KMS-11 (cell line): Measurements from ENCODE around the gene PET100.

Experiments used
- H2AFZ ChIP-seq: fragments of 200-600 bp; sonication (generic); 2 replicates; pipeline ENCODE4 v1.6.1; 2016; ENCODE audit warnings: antibody characterized with exemption, mixed run types, low read depth
- H3K27ac ChIP-seq: fragments of 200-600 bp; sonication (generic); 2 replicates; pipeline ENCODE4 v1.6.1; 2016; ENCODE audit warnings: mild to moderate bottlenecking, mixed run types
- H3K27me3 ChIP-seq: fragments of 200-600 bp; sonication (generic); 2 replicates; pipeline ENCODE4 v1.6.1; 2017; ENCODE audit warnings: mild to moderate bottlenecking, low read depth, mixed run types, moderate library complexity; ENCODE audit not compliant: insufficient read depth
- H3K36me3 ChIP-seq: fragments of 200-600 bp; sonication (generic); 2 replicates; pipeline ENCODE4 v1.6.1; 2017; ENCODE audit warnings: mild to moderate bottlenecking, mixed run types; ENCODE audit not compliant: insufficient read depth
- H3K4me1 ChIP-seq: fragments of 200-600 bp; sonication (generic); 2 replicates; pipeline ENCODE4 v1.6.1; 2016; ENCODE audit warnings: mild to moderate bottlenecking, low read depth, mixed run types; ENCODE audit not compliant: poor library complexity, severe bottlenecking
- H3K4me2 ChIP-seq: fragments of 200-600 bp; sonication (generic); 2 replicates; pipeline ENCODE4 v1.7.0; 2016; ENCODE audit warnings: mild to moderate bottlenecking, mixed run types
- H3K4me3 ChIP-seq: fragments of 200-600 bp; sonication (generic); IDR thresholded peaks from 2 replicates; pipeline ENCODE4 v1.6.1; 2017; ENCODE audit warnings: low read depth, low read length, mixed read lengths; ENCODE audit not compliant: insufficient read depth
- H3K79me2 ChIP-seq: fragments of 200-600 bp; sonication (generic); 2 replicates; pipeline ENCODE4 v1.6.1; 2016; ENCODE audit warnings: low read depth, mixed run types; ENCODE audit not compliant: insufficient read depth
- H3K9ac ChIP-seq: fragments of 200-600 bp; sonication (generic); 2 replicates; pipeline ENCODE4 v1.6.1; 2016; ENCODE audit warnings: mild to moderate bottlenecking, mixed run types
- H4K20me1 ChIP-seq: fragments of 200-600 bp; sonication (generic); 2 replicates; pipeline ENCODE4 v1.6.1; 2016; ENCODE audit warnings: mild to moderate bottlenecking, mixed run types; ENCODE audit not compliant: insufficient read depth
- TF ChIP-seq, protein P1 (sequence below): fragments of 200-600 bp; sonication (generic); conservative IDR thresholded peaks from 2 replicates; pipeline ENCODE4 v1.6.1; 2017; ENCODE audit warnings: low read depth, mild to moderate bottlenecking, antibody characterized with exemption, low read length, moderate library complexity, mixed read lengths

PET100 gene

DNA sequence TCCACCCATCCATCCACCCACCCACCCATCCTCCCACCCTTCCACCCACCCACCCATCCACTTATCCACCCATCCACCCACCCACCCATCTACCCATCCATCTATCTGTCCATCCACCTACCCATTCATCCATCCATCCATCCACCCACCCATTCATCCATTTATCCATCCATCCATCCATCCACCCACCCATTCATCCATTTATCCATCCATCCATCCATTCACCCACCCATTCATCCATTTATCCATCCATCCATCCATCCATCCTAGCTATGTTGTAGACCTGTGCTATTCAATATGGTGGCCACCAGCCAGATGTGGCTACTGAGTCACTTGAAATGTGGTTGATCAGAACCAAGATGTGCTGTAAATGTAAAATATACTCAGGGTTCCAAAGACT, 28.9 kb upstream of the PET100 start:
- H3K4me3 ChIP-seq, result no peak overlapping the region
- H3K36me3 ChIP-seq, result no peaks in the 10 kb centered on the region
- no peaks in the 10 kb centered on the region for H4K20me1 ChIP-seq
- H3K4me2 ChIP-seq, result no peak overlapping the region
- H3K79me2 ChIP-seq, result no peaks in the 10 kb centered on the region
- H3K27me3 ChIP-seq, result peaks cover 11% of the 10 kb centered on the region; the same call in 1 of the 2 replicates
- H3K4me1 ChIP-seq, result no peaks in the 10 kb centered on the region
- TF ChIP-seq, protein P1, sequence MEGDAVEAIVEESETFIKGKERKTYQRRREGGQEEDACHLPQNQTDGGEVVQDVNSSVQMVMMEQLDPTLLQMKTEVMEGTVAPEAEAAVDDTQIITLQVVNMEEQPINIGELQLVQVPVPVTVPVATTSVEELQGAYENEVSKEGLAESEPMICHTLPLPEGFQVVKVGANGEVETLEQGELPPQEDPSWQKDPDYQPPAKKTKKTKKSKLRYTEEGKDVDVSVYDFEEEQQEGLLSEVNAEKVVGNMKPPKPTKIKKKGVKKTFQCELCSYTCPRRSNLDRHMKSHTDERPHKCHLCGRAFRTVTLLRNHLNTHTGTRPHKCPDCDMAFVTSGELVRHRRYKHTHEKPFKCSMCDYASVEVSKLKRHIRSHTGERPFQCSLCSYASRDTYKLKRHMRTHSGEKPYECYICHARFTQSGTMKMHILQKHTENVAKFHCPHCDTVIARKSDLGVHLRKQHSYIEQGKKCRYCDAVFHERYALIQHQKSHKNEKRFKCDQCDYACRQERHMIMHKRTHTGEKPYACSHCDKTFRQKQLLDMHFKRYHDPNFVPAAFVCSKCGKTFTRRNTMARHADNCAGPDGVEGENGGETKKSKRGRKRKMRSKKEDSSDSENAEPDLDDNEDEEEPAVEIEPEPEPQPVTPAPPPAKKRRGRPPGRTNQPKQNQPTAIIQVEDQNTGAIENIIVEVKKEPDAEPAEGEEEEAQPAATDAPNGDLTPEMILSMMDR, result no peak
- H2AFZ ChIP-seq, result no peak overlapping the region
- no peak overlapping the region for H3K27ac ChIP-seq
- H3K9ac ChIP-seq, result no peak overlapping the region

DNA sequence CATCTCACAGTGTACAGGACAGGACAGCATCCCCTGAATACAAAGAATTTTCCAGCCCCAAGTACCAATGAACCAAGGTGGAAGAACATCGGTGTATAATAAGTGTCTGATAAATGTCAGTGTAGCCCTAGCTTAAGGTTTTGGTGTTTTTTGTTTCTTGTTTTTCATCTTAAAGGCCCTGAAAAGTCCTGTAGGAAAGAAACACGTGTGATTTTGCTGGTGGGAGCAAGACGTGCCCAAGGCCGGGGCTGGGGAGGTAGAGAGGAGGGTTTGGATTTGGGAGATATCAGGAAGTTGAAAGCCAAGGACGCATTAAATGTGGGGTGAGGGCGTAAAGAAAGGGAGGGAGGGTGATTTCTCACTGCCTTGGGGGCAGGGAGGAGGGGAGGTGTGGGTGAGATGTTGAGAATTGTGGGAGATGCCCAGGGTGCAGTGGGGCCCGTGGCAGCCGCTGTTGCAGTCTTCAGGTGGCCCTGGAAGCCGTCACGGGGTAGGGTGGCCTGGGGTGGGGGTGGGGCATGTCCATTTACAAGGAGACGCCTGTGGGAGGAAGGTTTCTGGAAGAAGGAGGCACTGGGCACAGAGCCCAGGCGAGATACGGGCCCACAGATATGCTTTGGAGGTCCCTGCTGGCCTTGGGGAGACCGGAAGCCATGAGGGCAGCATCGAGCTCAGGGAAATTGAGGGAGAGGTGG, 27.2 kb upstream of the PET100 start:
- Histone ChIP-seq H3K4me2 (no peak overlapping the region), H4K20me1 (no peaks in the 10 kb centered on the region), H2AFZ (no peak overlapping the region), H3K36me3 (no peaks in the 10 kb centered on the region), H3K9ac (no peak overlapping the region), H3K79me2 (no peaks in the 10 kb centered on the region), H3K27ac (no peak overlapping the region), H3K4me1 (no peaks in the 10 kb centered on the region), H3K27me3 (peaks cover 2% of the 10 kb centered on the region; the same call in 1 of the 2 replicates), H3K4me3 (no peak overlapping the region)
- TF ChIP-seq, protein P1, result no peak

DNA sequence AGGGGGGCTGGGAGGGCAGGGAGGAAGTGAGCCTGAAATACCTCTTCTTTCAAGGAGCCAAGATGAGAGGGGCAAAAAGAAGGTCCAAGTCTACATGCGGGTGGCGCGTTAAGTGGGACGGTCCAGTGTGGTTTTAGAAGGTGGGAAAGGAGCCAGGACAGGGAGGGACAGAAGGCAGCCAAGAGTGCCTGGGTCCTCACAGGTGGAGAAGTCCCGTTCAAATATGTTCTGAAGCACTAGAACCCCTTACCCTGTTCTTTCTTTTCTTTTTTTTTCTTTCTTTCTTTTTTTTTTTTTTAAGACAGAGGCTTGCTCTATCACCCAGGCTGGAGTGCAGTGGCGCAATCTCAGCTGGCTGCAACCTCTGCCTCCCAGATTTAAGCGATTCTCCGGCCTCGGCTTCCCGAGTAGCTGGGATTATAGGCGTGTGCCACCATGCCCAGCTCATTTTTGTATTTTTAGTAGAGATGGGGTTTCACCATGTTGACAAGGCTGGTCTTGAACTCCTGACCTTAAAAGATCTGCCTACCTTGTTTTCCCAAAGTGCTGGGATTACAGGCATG, 26.6 kb upstream of the PET100 start:
- H4K20me1 ChIP-seq, result no peaks in the 10 kb centered on the region
- no peaks in the 10 kb centered on the region; the same call in 1 of the 2 replicates for H3K27me3 ChIP-seq
- no peaks in the 10 kb centered on the region for H3K4me1 ChIP-seq
- H3K4me3 ChIP-seq, result no peak overlapping the region
- no peak overlapping the region for H3K27ac ChIP-seq
- no peak overlapping the region for H2AFZ ChIP-seq
- no peaks in the 10 kb centered on the region for H3K79me2 ChIP-seq
- H3K9ac ChIP-seq, result no peak overlapping the region
- no peaks in the 10 kb centered on the region for H3K36me3 ChIP-seq
- no peak overlapping the region for H3K4me2 ChIP-seq
- TF ChIP-seq, protein P1, result no peak

DNA sequence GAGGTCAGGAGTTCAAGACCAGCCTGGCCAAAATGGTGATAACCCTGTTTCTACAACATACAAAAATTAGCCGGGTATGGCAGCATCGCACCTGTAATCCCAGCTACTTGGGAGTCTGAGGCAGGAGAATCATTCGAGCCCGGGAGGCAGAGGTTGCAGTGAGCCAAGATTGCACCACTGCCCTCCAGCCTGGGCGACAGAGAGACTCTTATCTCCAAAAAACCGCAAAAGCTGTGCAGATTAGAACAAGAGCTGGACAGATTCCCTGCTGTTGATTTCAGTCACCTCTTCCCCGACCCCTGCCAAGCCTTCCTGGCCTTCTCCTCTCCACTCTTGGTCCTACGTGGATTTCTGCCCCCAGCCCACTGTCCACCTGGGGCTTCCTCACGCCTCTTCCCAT, 25.7 kb upstream of the PET100 start:
- no peaks in the 10 kb centered on the region; the same call in 1 of the 2 replicates for H3K27me3 ChIP-seq
- H3K4me1 ChIP-seq, result no peaks in the 10 kb centered on the region
- no peaks in the 10 kb centered on the region for H3K36me3 ChIP-seq
- TF ChIP-seq, protein P1, result no peak
- no peak overlapping the region for H2AFZ ChIP-seq
- no peaks in the 10 kb centered on the region for H3K79me2 ChIP-seq
- no peak overlapping the region for H3K4me2 ChIP-seq
- H3K27ac ChIP-seq, result no peak overlapping the region
- H4K20me1 ChIP-seq, result no peaks in the 10 kb centered on the region
- no peak overlapping the region for H3K4me3 ChIP-seq
- H3K9ac ChIP-seq, result no peak overlapping the region
